ENCODE measurements around the gene EHD1. TPM values are rescaled to one million over a fixed set of nuclear protein-coding genes. Genes with fewer than 3 reads are reported as not detected.

EHD1 gene
- total and polyA plus RNA-seq, 9 of the 15 experiments (the other 6 are each of a cell fraction or from before 2014, with no cell fraction given): 0.46 to 65.0 (median 16.4) TPM

- H3K4me1 ChIP-seq (replicated peaks in 1 of 2; ENCODE audit: control insufficient read depth in 2 of 2, insufficient read depth in 2 of 2, low read length in 2 of 2): peaks cover 10 to 58% of the 10 kb centered on the region in 2 experiments; a peak in 4 of 5 replicates
- ChIA-PET POLR2A (interaction anchor here (0.6 to 1.4 kb wide), 5 partner anchors 11 to 662 kb away, joined by 3 to 4 read pairs (median 3); no protein-coding TSS in a partner anchor), CTCF (ENCODE audit: low intra/inter-chr PET ratio) (interaction anchor here (0.6 kb wide), 1 partner anchor 558 kb away, joined by 3 read pairs; no protein-coding TSS in a partner anchor)
- H3K9ac ChIP-seq (ENCODE audit: insufficient read depth in 1 of 2, low read depth in 2 of 2, low read length in 2 of 2): peak overlapping the region in 1 of 2 experiments; percentile 58; a peak in 2 of 4 replicates
- H3K4me3 ChIP-seq: no peak overlapping the region
- H3K9me3 ChIP-seq (replicated peaks; ENCODE audit: control insufficient read depth, insufficient read depth, low read depth, low read length): no peaks in the 10 kb centered on the region
- H4K20me1 ChIP-seq (replicated peaks; ENCODE audit: control insufficient read depth, insufficient read depth, low read length): no peaks in the 10 kb centered on the region
- no peak overlapping the region for H3K27ac ChIP-seq (ENCODE audit: extremely low read depth, low read depth, low read length)
- intact Hi-C loops (cut with micrococcal nuclease): no loop called here
- in situ Hi-C loops (cut with MboI): no loop called here
- H3K36me3 ChIP-seq (ENCODE audit: control insufficient read depth, insufficient read depth, low read length): peaks cover 65% of the 10 kb centered on the region
- TF ChIP-seq ZBTB33 (CRISPR knock-in tag; IDR thresholded peaks at IDR 0.05) (peak; percentile 65; the same call in 1 of the 2 replicates), POLR2G (IDR thresholded peaks at IDR 0.05; ENCODE audit: low read depth, low read length) (0 out of 2 replicates have a peak, but pooled peaks have one; percentile 48), NFATC3 (IDR thresholded peaks at IDR 0.05) (no peak)
- no TSS peak for BruUV-seq (replicated peaks)
- no peak overlapping the region for H3K4me2 ChIP-seq (ENCODE audit: insufficient read depth, low read length)
- H3K27me3 ChIP-seq (ENCODE audit: control insufficient read depth in 2 of 2, insufficient read depth in 2 of 2, low read length in 2 of 2): no peaks in the 10 kb centered on the region
- H2AFZ ChIP-seq (ENCODE audit: low read depth, low read length): no peak overlapping the region
- H3K79me2 ChIP-seq (ENCODE audit: control insufficient read depth, insufficient read depth, low read length): no peaks in the 10 kb centered on the region
- ATAC-seq (no peak), DNase-seq (ENCODE audit: extremely low read depth in 1 of 4, low spot score in 3 of 4) (no peak), FAIRE-seq (no peak)
- H3K9me1 ChIP-seq (ENCODE audit: control insufficient read depth, insufficient read depth, low read length): no peaks in the 10 kb centered on the region
- WGBS (ENCODE audit: insufficient coverage, low coverage, missing lambda C conversion rate): 93% methylated on average over 36 of the region's 43 CpGs
Measured at GRCh38 chr11:64829536-64830251, 48.7 kb downstream of the EHD1 start.

Data from K562 (cell line).